OCI-LY3 (cell line): Measurements from ENCODE around the gene SLC8A1.

Source experiments
- H2AFZ ChIP-seq: fragments of 200-600, 300-600 bp; shearing (Covaris generic); 2 replicates; pipeline ENCODE4 v1.6.0; 2014; ENCODE audit warnings: antibody characterized with exemption, low read depth, low read length
- H3K27ac ChIP-seq: fragments of 200-600, 300-600 bp; sonication (generic); 2 replicates; pipeline ENCODE4 v1.5.1; 2014; ENCODE audit warnings: mild to moderate bottlenecking, low read length, moderate library complexity, mixed read lengths
- H3K27me3 ChIP-seq: fragments of 200-600, 300-600 bp; sonication (generic); 2 replicates; pipeline ENCODE4 v1.6.1; 2014; ENCODE audit warnings: low read depth, low read length, mixed read lengths
- H3K36me3 ChIP-seq: fragments of 200-600, 300-600 bp; sonication (generic); replicated peaks from 2 replicates; pipeline ENCODE3; 2014; ENCODE audit warnings: low read depth, low read length, mixed read lengths
- H3K4me1 ChIP-seq: fragments of 300-600, 200-600 bp; sonication (generic); 2 replicates; pipeline ENCODE4 v1.6.1; 2014; ENCODE audit warnings: low read length, mixed read lengths
- H3K4me2 ChIP-seq: fragments of 200-600, 300-600 bp; sonication (generic); 2 replicates; pipeline ENCODE4 v1.6.1; 2014; ENCODE audit warnings: low read length, mixed read lengths
- H3K4me3 ChIP-seq: fragments of 300-600, 200-600 bp; sonication (generic); 2 replicates; pipeline ENCODE4 v1.5.1; 2014; ENCODE audit warnings: antibody characterized with exemption, mild to moderate bottlenecking, low read length, moderate library complexity
- H3K79me2 ChIP-seq: fragments of 300-600, 200-600 bp; shearing (Covaris generic); 2 replicates; pipeline ENCODE4 v1.6.1; 2014; ENCODE audit warnings: mild to moderate bottlenecking, low read length, mixed read lengths
- H3K9ac ChIP-seq: fragments of 300-600, 200-600 bp; shearing (Covaris generic); 2 replicates; pipeline ENCODE4 v1.6.0; 2014; ENCODE audit warnings: mild to moderate bottlenecking, low read length, moderate library complexity
- H3K9me3 ChIP-seq: fragments of 200-600, 300-600 bp; shearing (Covaris generic); 2 replicates; pipeline ENCODE4 v1.6.1; 2014; ENCODE audit warnings: low read length, mixed read lengths; ENCODE audit not compliant: insufficient read depth
- H4K20me1 ChIP-seq: fragments of 200-600, 300-600 bp; sonication (generic); 2 replicates; pipeline ENCODE4 v1.6.1; 2016; ENCODE audit warnings: low read length, mixed read lengths; ENCODE audit not compliant: insufficient read depth
- EZH2phosphoT487 ChIP-seq: fragments of 200-600 bp; shearing (Covaris generic); IDR thresholded peaks from 2 replicates; pipeline ENCODE4 v1.6.1; 2018; ENCODE audit warnings: antibody characterized with exemption, mixed run types, low read depth
- TF ChIP-seq, protein P1 (sequence below): fragments of 200-600, 300-600 bp; sonication (generic); IDR thresholded peaks from 2 replicates; pipeline ENCODE4 v1.5.1; 2014; ENCODE audit warnings: antibody characterized with exemption, low read length, low read depth

Gene SLC8A1

GRCh38 chr2:40373111-40373510 lies 78.8 kb downstream of the SLC8A1 start:
- no peaks in the 10 kb centered on the region for H3K79me2 ChIP-seq
- TF ChIP-seq, protein P1, sequence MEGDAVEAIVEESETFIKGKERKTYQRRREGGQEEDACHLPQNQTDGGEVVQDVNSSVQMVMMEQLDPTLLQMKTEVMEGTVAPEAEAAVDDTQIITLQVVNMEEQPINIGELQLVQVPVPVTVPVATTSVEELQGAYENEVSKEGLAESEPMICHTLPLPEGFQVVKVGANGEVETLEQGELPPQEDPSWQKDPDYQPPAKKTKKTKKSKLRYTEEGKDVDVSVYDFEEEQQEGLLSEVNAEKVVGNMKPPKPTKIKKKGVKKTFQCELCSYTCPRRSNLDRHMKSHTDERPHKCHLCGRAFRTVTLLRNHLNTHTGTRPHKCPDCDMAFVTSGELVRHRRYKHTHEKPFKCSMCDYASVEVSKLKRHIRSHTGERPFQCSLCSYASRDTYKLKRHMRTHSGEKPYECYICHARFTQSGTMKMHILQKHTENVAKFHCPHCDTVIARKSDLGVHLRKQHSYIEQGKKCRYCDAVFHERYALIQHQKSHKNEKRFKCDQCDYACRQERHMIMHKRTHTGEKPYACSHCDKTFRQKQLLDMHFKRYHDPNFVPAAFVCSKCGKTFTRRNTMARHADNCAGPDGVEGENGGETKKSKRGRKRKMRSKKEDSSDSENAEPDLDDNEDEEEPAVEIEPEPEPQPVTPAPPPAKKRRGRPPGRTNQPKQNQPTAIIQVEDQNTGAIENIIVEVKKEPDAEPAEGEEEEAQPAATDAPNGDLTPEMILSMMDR = no peak
- TF ChIP-seq EZH2phosphoT487 = no peak
- no peak overlapping the region for H3K4me3 ChIP-seq
- no peak overlapping the region for H3K9ac ChIP-seq
- H3K27me3 ChIP-seq = no peaks in the 10 kb centered on the region
- H4K20me1 ChIP-seq = no peaks in the 10 kb centered on the region
- no peak overlapping the region for H3K4me2 ChIP-seq
- no peak overlapping the region for H2AFZ ChIP-seq
- no peak overlapping the region for H3K27ac ChIP-seq
- H3K4me1 ChIP-seq = no peaks in the 10 kb centered on the region
- no peaks in the 10 kb centered on the region for H3K36me3 ChIP-seq
- H3K9me3 ChIP-seq = no peaks in the 10 kb centered on the region

DNA sequence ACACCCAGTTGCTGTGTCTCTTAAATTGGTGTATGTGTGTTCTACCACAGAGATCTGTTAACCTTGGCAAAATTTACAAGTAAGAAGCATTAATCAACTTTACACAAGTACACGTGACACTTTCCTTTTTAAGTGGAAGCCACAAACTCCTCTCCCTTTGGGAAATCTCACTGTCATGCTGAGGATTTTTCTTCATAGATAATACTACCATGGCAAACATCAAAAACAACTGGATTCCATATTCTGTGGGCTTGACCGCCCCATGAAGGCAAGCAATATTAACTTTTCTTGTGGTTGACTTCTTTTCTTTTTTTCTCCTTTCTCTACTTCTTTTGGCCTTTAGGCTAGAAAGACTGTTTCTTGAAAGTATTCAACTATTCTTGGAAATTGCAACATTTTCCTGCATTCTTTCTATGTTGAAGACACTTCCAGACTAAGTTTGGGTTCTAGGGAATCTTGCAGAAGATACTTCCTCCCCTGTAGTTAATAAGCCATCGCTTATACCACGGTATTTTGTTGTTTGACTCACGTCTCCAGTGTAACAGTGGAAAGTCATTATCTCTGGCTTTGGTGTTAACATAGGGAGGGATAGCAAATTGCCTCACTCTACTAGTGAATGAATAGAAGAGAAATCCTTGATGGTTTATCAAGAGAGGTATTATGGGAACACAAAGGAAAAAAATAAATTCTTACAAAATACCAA lies 79.5 kb downstream of the SLC8A1 start:
- H3K9me3 ChIP-seq = no peaks in the 10 kb centered on the region
- no peak overlapping the region for H3K4me2 ChIP-seq
- no peaks in the 10 kb centered on the region for H3K4me1 ChIP-seq
- no peak overlapping the region for H2AFZ ChIP-seq
- no peaks in the 10 kb centered on the region for H3K36me3 ChIP-seq
- no peaks in the 10 kb centered on the region for H3K27me3 ChIP-seq
- H3K4me3 ChIP-seq = no peak overlapping the region
- no peak for TF ChIP-seq EZH2phosphoT487
- TF ChIP-seq, protein P1 = no peak
- H3K79me2 ChIP-seq = no peaks in the 10 kb centered on the region
- H3K27ac ChIP-seq = no peak overlapping the region
- no peak overlapping the region for H3K9ac ChIP-seq
- H4K20me1 ChIP-seq = no peaks in the 10 kb centered on the region

DNA sequence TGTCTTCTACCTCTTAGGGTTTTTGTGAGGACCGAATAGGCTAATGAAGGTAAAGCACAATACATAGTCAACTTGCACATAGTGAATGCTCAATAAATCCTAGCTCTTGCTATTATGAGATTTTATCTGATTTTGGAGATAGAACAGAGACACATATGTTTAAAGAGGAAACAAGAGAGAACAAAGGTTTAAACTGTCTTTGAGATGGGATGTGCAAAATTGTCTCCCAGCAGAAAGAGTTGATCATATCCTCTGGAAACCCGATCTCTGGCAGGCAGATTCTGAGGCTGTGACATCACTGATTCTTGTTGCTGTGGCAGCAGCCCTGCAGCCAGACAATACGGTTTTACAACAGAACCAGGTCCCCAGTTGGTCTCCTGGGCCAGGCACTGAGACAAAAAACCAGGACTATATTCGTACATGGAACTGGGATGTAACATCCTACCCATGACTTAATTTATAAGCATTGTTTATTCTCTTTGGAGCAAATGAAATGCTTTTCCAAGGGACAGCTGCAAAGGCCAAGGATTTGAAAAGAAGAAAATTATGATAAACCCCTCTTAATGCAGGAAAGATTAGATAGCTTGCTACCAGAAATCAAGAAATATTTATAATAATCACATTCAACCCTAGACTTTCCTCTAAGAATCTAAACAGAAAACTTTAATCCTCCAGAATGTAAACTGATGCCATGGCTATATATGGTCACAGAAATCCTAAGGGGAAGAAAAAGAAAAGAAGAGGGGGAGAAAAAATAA lies 80.2 kb downstream of the SLC8A1 start:
- Histone ChIP-seq H3K27me3 (no peaks in the 10 kb centered on the region), H4K20me1 (no peaks in the 10 kb centered on the region), H3K9ac (no peak overlapping the region), H3K36me3 (no peaks in the 10 kb centered on the region), H3K27ac (no peak overlapping the region), H3K4me2 (no peak overlapping the region), H3K4me1 (no peaks in the 10 kb centered on the region), H3K9me3 (no peaks in the 10 kb centered on the region), H3K4me3 (no peak overlapping the region), H2AFZ (no peak overlapping the region), H3K79me2 (no peaks in the 10 kb centered on the region)
- no peak for TF ChIP-seq EZH2phosphoT487
- TF ChIP-seq, protein P1 = no peak

DNA sequence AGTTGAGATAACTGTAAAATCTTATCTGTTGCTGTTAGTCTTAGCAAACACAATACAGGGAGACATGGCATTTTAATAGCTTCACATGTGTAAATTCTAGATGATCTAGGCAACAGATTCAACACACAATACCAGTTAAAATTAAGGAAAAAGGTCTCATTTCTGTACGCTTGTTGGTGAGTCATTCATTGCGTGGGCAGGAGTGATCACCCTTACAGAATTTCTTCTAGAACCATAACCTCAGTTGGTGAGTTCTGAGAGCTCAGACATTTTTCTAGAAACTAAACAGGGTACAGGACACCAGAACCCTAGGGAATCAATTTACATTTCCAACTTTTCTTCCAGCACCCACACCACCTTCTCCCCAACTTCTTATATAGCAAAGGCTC lies 81.9 kb downstream of the SLC8A1 start:
- Histone ChIP-seq H3K4me3 (no peak overlapping the region), H4K20me1 (no peaks in the 10 kb centered on the region), H3K9ac (no peak overlapping the region), H3K27ac (no peak overlapping the region), H3K4me2 (no peak overlapping the region), H3K36me3 (no peaks in the 10 kb centered on the region), H3K9me3 (no peaks in the 10 kb centered on the region), H3K27me3 (no peaks in the 10 kb centered on the region), H3K79me2 (no peaks in the 10 kb centered on the region), H2AFZ (no peak overlapping the region), H3K4me1 (no peaks in the 10 kb centered on the region)
- TF ChIP-seq EZH2phosphoT487 = no peak
- TF ChIP-seq, protein P1 = no peak
